PFSK-1 (cell line): ENCODE data around the gene PPP2CA.

Experiments
- FOXP2 ChIP-seq: optimal IDR thresholded peaks from 2 replicates; pipeline ENCODE3; 2011; ENCODE audit warnings: borderline replicate concordance, control low read depth, inconsistent platforms; ENCODE audit not compliant: insufficient read depth; ENCODE audit errors: extremely low read length, extremely low read depth
- POLR2AphosphoS5 ChIP-seq: IDR thresholded peaks from 2 replicates; pipeline ENCODE4 v1.6.1; 2012; ENCODE audit warnings: low read depth, mild to moderate bottlenecking, control low read depth, low read length, moderate library complexity
- TF ChIP-seq, protein P1 (sequence below), 2 experiments: IDR thresholded peaks; 2 replicates each; pipeline versions ENCODE4 v1.6.1 to v1.8.0; 2011 to 2012; ENCODE audit warnings: low read depth in 2 of 2, low read length in 2 of 2, control low read depth in 1 of 2, inconsistent platforms in 1 of 2, mild to moderate bottlenecking in 1 of 2, moderate library complexity in 1 of 2; ENCODE audit not compliant: insufficient read depth in 1 of 2

DNA sequence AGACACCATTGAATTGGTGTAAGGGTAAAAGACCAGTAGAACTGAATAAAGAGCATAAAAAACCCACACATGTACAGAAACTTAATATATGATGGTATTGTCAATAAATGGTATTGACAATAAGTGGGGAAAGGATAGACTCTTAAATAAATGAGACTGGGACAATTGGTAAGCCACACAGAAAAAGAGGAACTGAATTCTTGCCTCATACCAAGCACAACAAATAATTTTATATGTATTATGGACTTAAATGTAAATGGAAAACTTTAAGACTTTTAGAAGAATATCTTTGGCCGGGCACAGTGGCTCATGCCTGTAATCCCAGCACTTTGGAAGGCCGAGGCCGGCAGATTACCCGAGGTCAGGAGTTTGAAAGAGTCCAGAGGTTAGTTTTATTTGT is 37.9 kb upstream of the PPP2CA start:
- TF ChIP-seq, protein P1, sequence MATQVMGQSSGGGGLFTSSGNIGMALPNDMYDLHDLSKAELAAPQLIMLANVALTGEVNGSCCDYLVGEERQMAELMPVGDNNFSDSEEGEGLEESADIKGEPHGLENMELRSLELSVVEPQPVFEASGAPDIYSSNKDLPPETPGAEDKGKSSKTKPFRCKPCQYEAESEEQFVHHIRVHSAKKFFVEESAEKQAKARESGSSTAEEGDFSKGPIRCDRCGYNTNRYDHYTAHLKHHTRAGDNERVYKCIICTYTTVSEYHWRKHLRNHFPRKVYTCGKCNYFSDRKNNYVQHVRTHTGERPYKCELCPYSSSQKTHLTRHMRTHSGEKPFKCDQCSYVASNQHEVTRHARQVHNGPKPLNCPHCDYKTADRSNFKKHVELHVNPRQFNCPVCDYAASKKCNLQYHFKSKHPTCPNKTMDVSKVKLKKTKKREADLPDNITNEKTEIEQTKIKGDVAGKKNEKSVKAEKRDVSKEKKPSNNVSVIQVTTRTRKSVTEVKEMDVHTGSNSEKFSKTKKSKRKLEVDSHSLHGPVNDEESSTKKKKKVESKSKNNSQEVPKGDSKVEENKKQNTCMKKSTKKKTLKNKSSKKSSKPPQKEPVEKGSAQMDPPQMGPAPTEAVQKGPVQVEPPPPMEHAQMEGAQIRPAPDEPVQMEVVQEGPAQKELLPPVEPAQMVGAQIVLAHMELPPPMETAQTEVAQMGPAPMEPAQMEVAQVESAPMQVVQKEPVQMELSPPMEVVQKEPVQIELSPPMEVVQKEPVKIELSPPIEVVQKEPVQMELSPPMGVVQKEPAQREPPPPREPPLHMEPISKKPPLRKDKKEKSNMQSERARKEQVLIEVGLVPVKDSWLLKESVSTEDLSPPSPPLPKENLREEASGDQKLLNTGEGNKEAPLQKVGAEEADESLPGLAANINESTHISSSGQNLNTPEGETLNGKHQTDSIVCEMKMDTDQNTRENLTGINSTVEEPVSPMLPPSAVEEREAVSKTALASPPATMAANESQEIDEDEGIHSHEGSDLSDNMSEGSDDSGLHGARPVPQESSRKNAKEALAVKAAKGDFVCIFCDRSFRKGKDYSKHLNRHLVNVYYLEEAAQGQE (IDR thresholded peaks at IDR 0.05; ENCODE audit: insufficient read depth in 1 of 2, low read depth in 2 of 2, low read length in 2 of 2): no peak
- TF ChIP-seq POLR2AphosphoS5 (no peak), FOXP2 (no peak)
